HepG2 (cell line): ENCODE measurements around the gene FUT3. TPM values are rescaled to one million over a fixed set of nuclear protein-coding genes. Genes with fewer than 3 reads are reported as not detected.

Experiments used
- ATAC-seq: fragments of 200-7000 bp; cut with Tn5 transposase; 3 replicates; pipeline ENCODE4 v1.9.1; 2020; ENCODE audit warnings: mild to moderate bottlenecking, moderate library complexity
- BruUV-seq: library from RNA; stranded (reverse); fragments of 400-500 nt; replicated peaks from 2 replicates; lab custom pipeline; 2021; lab: Mats Ljungman, UMichigan
- CTCF ChIA-PET: fragments of 300-600 bp; formaldehyde crosslinking; extraction: SDS; loops from one replicate; lab custom pipeline; 2021; ENCODE audit warnings: low total read pairs, inconsistent platforms, low intra/inter-chr PET ratio; lab: Yijun Ruan, JAX
- POLR2A ChIA-PET: fragments of 350-600 bp; sonication (Branson Sonifier 250); formaldehyde crosslinking; loops from one replicate; lab custom pipeline; 2020; ENCODE audit warnings: antibody characterized with exemption, inconsistent platforms; lab: Yijun Ruan, JAX
- DNase-seq: peaks from one replicate; pipeline ENCODE4 v3.0.0-alpha.2; 2015; ENCODE audit warnings: low spot score
- FAIRE-seq: peaks from 3 replicates; lab custom pipeline; 2011; peaks lifted over from hg19 to GRCh38; lab: Jason Lieb, UNC
- H2AFZ ChIP-seq: one replicate; pipeline ENCODE4 v1.6.1; 2011; ENCODE audit warnings: low read length, inconsistent platforms
- H3K27ac ChIP-seq: fragments of 300-600 bp; 3 replicates; pipeline ENCODE4 v1.8.0; 2011; ENCODE audit warnings: mixed run types, mild to moderate bottlenecking, mixed read lengths, low read length, inconsistent platforms; ENCODE audit not compliant: insufficient read depth; ENCODE audit errors: extremely low read length
- H3K27me3 ChIP-seq, 2 experiments: fragments of 200-600 bp in 1 of 2; 2 replicates in 1 of 2; 3 replicates in 1 of 2; pipeline versions ENCODE4 v1.6.0 to v1.8.0; 2011; ENCODE audit warnings: low read length in 2 of 2, mild to moderate bottlenecking in 2 of 2, moderate library complexity in 2 of 2, inconsistent platforms in 1 of 2; ENCODE audit not compliant: insufficient read depth in 2 of 2, control insufficient read depth in 1 of 2
- H3K36me3 ChIP-seq, 2 experiments: fragments of 200-600 bp in 1 of 2; replicated peaks in 1 of 2; 2 replicates in 1 of 2; 3 replicates in 1 of 2; pipeline versions ENCODE4 v1.5.1 to v1.8.0; 2011; ENCODE audit warnings: low read length in 2 of 2, inconsistent platforms in 1 of 2; ENCODE audit not compliant: insufficient read depth in 2 of 2, control insufficient read depth in 1 of 2
- H3K4me1 ChIP-seq: 2 replicates; pipeline ENCODE4 v1.5.1; 2012; ENCODE audit warnings: low read length, inconsistent platforms; ENCODE audit not compliant: insufficient read depth
- H3K4me2 ChIP-seq: 2 replicates; pipeline ENCODE4 v1.6.0; 2011; ENCODE audit warnings: low read depth, low read length, inconsistent platforms
- H3K4me3 ChIP-seq, 3 experiments: fragments of 200-600 bp in 1 of 3; sonication (generic), shearing (Covaris generic) in 1 of 3; replicated peaks in 1 of 3; 2 replicates each; pipeline ENCODE4 v1.5.1; 2011 to 2016; ENCODE audit warnings: low read length in 3 of 3, inconsistent platforms in 2 of 3, low read depth in 2 of 3, mild to moderate bottlenecking in 2 of 3, control low read depth in 1 of 3, mixed read lengths in 1 of 3; ENCODE audit not compliant: insufficient read depth in 1 of 3
- H3K79me2 ChIP-seq: one replicate; pipeline ENCODE4 v1.6.1; 2011; ENCODE audit warnings: low read length, inconsistent platforms; ENCODE audit not compliant: insufficient read depth
- H3K9ac ChIP-seq: 2 replicates; pipeline ENCODE4 v1.6.0; 2011; ENCODE audit warnings: mild to moderate bottlenecking, low read depth, low read length, inconsistent platforms; ENCODE audit not compliant: insufficient read depth
- H3K9me3 ChIP-seq: 2 replicates; pipeline ENCODE4 v1.5.1; 2012; ENCODE audit warnings: mild to moderate bottlenecking, low read length
- H4K20me1 ChIP-seq: 2 replicates; pipeline ENCODE4 v1.6.0; 2011; ENCODE audit warnings: inconsistent platforms, mild to moderate bottlenecking, low read length, moderate library complexity; ENCODE audit not compliant: insufficient read depth
- ELF1 ChIP-seq: sonication (generic); formaldehyde crosslinking; IDR thresholded peaks from 2 replicates; pipeline ENCODE4 v1.4.0; 2020; ENCODE audit warnings: missing genetic modification reagents
- ETV5 ChIP-seq: IDR thresholded peaks from 2 replicates; pipeline ENCODE4 v1.6.1; 2018; ENCODE audit warnings: missing biosample characterization, missing genetic modification reagents, inconsistent platforms, borderline replicate concordance
- FOXC1 ChIP-seq: sonication (generic); formaldehyde crosslinking; IDR thresholded peaks from 2 replicates; pipeline ENCODE4 v1.8.0; 2022; ENCODE audit warnings: mild to moderate bottlenecking, missing genetic modification reagents, borderline replicate concordance
- KDM2A ChIP-seq: sonication (generic); formaldehyde crosslinking; IDR thresholded peaks from 2 replicates; pipeline ENCODE4 v1.4.0; 2020; ENCODE audit warnings: low read depth, missing genetic modification reagents, borderline replicate concordance
- KMT2B ChIP-seq: IDR thresholded peaks from 2 replicates; pipeline ENCODE4 v1.6.1; 2016; ENCODE audit warnings: missing genetic modification reagents, missing compliant biosample characterization
- PCBP1 ChIP-seq: fragments of 200-400 bp; formaldehyde crosslinking; IDR thresholded peaks from 2 replicates; pipeline ENCODE4 v1.6.1; 2017; ENCODE audit warnings: mild to moderate bottlenecking, low read depth, low read length, borderline replicate concordance
- ZMYM2 ChIP-seq: sonication (generic); formaldehyde crosslinking; IDR thresholded peaks from 2 replicates; pipeline ENCODE4 v1.8.0; 2022; ENCODE audit warnings: mild to moderate bottlenecking, missing genetic modification reagents
- ZNF333 ChIP-seq: sonication (generic); formaldehyde crosslinking; IDR thresholded peaks from 2 replicates; pipeline ENCODE4 v1.4.0; 2020; ENCODE audit warnings: mild to moderate bottlenecking, missing genetic modification reagents, borderline replicate concordance
- ZNF543 ChIP-seq: sonication (generic); formaldehyde crosslinking; IDR thresholded peaks from 2 replicates; pipeline ENCODE4 v1.4.0; 2020; ENCODE audit warnings: mild to moderate bottlenecking, missing genetic modification reagents
- WGBS: methylation state at CpG from one replicate; pipeline ENCODE4 v1.1.6; 2017; ENCODE audit warnings: low lambda C conversion rate; 5-methylcytosine and 5-hydroxymethylcytosine counted together
- in situ Hi-C: cut with HindIII; loops from 2 replicates; pipeline ENCODE4 v1.10.0; 2017; ENCODE audit warnings: low pct_unique_long_range_greater_than_20kb; ENCODE audit not compliant: extremely low pct_ligation_motif_present
- intact Hi-C: fragments of 100-400 bp; cut with micrococcal nuclease; formaldehyde crosslinking; loops from one replicate; pipeline ENCODE4 v1.10.0; 2022; ENCODE audit not compliant: unreplicated experiment
- polyA plus RNA-seq, 8 experiments: library from polyadenylated mRNA; depleted of rRNA in 3 of 8; stranded (reverse) in 7 of 8; unstranded in 1 of 8; fragments of >200 nt; fragmentation: Illumina TruSeq in 4 of 8; extraction: Trizol in 4 of 8; gene quantifications; 2 replicates each; pipeline versions ENCODE4 v1.2.1 to v1.2.3, GENCODE V29; 2011 to 2016; ENCODE audit warnings: low read depth in 4 of 8, missing spikeins in 1 of 8, mixed read lengths in 1 of 8; ENCODE audit not compliant: insufficient read depth in 1 of 8
- total RNA-seq, 5 experiments: library from RNA; depleted of rRNA; stranded (reverse); fragments of >200 nt; fragmentation: Illumina TruSeq; extraction: Trizol; gene quantifications; 2 replicates each; pipeline ENCODE4 v1.2.3, GENCODE V29; 2016; ENCODE audit warnings: low read depth in 1 of 5
- TF ChIP-seq, protein P1 (sequence below): sonication (generic); IDR thresholded peaks from 2 replicates; pipeline ENCODE4 v1.6.1; 2016; ENCODE audit warnings: low read depth, borderline replicate concordance
- TF ChIP-seq, protein P2 (sequence below): sonication (generic); formaldehyde crosslinking; IDR thresholded peaks from 2 replicates; pipeline ENCODE4 v1.9.0; 2022; ENCODE audit warnings: missing genetic modification reagents, mild to moderate bottlenecking, borderline replicate concordance
- TF ChIP-seq, protein P3 (sequence below): sonication (generic); formaldehyde crosslinking; IDR thresholded peaks from 2 replicates; pipeline ENCODE4 v1.8.1; 2023; ENCODE audit warnings: missing genetic modification reagents, inconsistent platforms, borderline replicate concordance
- TF ChIP-seq, protein P4 (sequence below): sonication (generic); formaldehyde crosslinking; IDR thresholded peaks from 2 replicates; pipeline ENCODE4 v1.4.0; 2020; ENCODE audit warnings: missing genetic modification reagents, mild to moderate bottlenecking, borderline replicate concordance
- TF ChIP-seq, protein P5 (sequence below): IDR thresholded peaks from 2 replicates; pipeline ENCODE4 v1.6.1; 2016; ENCODE audit warnings: mild to moderate bottlenecking, missing biosample characterization, missing genetic modification reagents

FUT3 gene
- total and polyA plus RNA-seq, 2 of the 13 experiments (the other 11 are each of a cell fraction or from before 2014, with no cell fraction given) = 0.53 to 1.1 TPM

DNA sequence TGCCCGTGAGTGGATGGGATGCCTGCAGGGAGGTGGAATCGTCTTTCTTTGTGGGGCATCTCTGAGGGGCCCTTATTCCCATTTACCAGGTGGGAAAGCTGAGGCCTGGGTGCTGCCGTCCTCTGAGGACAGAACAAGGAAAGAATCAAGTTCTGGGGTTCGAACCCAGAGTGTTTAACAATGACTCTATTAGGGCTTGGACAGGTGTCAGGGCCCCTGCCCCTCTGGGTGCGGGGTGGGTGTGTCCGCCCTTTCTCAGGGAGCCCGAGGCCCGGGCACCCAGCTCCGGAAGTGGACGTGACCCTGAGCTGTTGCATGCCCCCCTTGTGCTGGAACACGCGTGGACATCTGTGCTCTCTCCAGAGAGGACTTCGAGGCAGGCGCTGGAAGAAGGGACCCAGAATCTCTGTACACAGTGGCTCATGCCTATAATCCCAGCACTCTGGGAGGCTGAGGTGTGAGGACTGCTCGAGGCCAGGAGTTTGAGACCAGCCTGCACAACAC, 41.6 kb upstream of the FUT3 start:
- BruUV-seq = no TSS peak
- ChIA-PET CTCF (interaction anchor here (1.4 to 3.9 kb wide), 3 partner anchors 70 to 99 kb away, joined by 4 to 71 read pairs (median 5); partner anchors contain the start of gene NRTN), POLR2A (interaction anchor here (1.1 to 1.5 kb wide), 6 partner anchors 11 to 89 kb away, joined by 3 to 9 read pairs (median 6); partner anchors contain the start of gene FUT6)
- FAIRE-seq (no peak), ATAC-seq (no peak), DNase-seq (no peak)
- Histone ChIP-seq H3K4me1 (peaks cover 43% of the 10 kb centered on the region), H2AFZ (no peak overlapping the region), H4K20me1 (no peaks in the 10 kb centered on the region), H3K79me2 (peaks cover under 1% of the 10 kb centered on the region), H3K4me3 (no peak overlapping the region), H3K9me3 (no peaks in the 10 kb centered on the region), H3K9ac (no peak overlapping the region), H3K4me2 (no peak overlapping the region), H3K27ac (no peak overlapping the region), H3K27me3 (no peaks in the 10 kb centered on the region), H3K36me3 (peaks cover 7 to 28% of the 10 kb centered on the region in 2 experiments; a peak in 4 of 5 replicates)
- WGBS = 78% methylated on average over 10 of the region's 15 CpGs
- intact Hi-C loops = loop anchor here (1.0 kb wide), 2 partner anchors 67 to 89 kb away; no protein-coding TSS in a partner anchor
- in situ Hi-C loops = loop anchor here (5.0 kb wide), 2 partner anchors 56 to 86 kb away; partner anchors contain the start of genes FUT6 and NRTN
- TF ChIP-seq ZMYM2 (CRISPR knock-in tag) (0 out of 2 replicates have a peak, but pooled peaks have one; percentile 55), ETV5 (no peak), ZNF543 (CRISPR knock-in tag) (no peak), ZNF333 (CRISPR knock-in tag) (no peak), PCBP1 (no peak), FOXC1 (CRISPR knock-in tag) (0 out of 2 replicates have a peak, but pooled peaks have one; percentile 1), KMT2B (CRISPR knock-in tag) (0 out of 2 replicates have a peak, but pooled peaks have one; percentile 8), ELF1 (CRISPR knock-in tag) (no peak), KDM2A (CRISPR knock-in tag) (0 out of 2 replicates have a peak, but pooled peaks have one; percentile 10)
- TF ChIP-seq, protein P1, sequence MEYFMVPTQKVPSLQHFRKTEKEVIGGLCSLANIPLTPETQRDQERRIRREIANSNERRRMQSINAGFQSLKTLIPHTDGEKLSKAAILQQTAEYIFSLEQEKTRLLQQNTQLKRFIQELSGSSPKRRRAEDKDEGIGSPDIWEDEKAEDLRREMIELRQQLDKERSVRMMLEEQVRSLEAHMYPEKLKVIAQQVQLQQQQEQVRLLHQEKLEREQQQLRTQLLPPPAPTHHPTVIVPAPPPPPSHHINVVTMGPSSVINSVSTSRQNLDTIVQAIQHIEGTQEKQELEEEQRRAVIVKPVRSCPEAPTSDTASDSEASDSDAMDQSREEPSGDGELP = no peak
- TF ChIP-seq, protein P2, sequence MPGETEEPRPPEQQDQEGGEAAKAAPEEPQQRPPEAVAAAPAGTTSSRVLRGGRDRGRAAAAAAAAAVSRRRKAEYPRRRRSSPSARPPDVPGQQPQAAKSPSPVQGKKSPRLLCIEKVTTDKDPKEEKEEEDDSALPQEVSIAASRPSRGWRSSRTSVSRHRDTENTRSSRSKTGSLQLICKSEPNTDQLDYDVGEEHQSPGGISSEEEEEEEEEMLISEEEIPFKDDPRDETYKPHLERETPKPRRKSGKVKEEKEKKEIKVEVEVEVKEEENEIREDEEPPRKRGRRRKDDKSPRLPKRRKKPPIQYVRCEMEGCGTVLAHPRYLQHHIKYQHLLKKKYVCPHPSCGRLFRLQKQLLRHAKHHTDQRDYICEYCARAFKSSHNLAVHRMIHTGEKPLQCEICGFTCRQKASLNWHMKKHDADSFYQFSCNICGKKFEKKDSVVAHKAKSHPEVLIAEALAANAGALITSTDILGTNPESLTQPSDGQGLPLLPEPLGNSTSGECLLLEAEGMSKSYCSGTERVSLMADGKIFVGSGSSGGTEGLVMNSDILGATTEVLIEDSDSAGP (CRISPR knock-in tag) = no peak; the same call in 1 of the 2 replicates
- TF ChIP-seq, protein P3, sequence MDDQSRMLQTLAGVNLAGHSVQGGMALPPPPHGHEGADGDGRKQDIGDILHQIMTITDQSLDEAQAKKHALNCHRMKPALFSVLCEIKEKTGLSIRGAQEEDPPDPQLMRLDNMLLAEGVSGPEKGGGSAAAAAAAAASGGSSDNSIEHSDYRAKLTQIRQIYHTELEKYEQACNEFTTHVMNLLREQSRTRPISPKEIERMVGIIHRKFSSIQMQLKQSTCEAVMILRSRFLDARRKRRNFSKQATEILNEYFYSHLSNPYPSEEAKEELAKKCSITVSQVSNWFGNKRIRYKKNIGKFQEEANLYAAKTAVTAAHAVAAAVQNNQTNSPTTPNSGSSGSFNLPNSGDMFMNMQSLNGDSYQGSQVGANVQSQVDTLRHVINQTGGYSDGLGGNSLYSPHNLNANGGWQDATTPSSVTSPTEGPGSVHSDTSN (CRISPR knock-in tag) = no peak
- TF ChIP-seq, protein P4, sequence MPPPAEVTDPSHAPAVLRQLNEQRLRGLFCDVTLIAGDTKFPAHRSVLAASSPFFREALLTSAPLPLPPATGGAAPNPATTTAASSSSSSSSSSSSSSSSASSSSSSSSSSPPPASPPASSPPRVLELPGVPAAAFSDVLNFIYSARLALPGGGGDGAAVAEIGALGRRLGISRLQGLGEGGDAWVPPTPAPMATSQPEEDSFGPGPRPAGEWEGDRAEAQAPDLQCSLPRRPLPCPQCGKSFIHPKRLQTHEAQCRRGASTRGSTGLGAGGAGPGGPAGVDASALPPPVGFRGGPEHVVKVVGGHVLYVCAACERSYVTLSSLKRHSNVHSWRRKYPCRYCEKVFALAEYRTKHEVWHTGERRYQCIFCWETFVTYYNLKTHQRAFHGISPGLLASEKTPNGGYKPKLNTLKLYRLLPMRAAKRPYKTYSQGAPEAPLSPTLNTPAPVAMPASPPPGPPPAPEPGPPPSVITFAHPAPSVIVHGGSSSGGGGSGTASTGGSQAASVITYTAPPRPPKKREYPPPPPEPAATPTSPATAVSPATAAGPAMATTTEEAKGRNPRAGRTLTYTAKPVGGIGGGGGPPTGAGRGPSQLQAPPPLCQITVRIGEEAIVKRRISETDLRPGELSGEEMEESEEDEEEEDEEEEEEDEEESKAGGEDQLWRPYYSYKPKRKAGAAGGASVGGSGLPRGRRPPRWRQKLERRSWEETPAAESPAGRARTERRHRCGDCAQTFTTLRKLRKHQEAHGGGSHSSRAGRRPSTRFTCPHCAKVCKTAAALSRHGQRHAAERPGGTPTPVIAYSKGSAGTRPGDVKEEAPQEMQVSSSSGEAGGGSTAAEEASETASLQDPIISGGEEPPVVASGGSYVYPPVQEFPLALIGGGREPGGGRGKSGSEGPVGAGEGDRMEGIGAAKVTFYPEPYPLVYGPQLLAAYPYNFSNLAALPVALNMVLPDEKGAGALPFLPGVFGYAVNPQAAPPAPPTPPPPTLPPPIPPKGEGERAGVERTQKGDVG (CRISPR knock-in tag) = no peak
- TF ChIP-seq, protein P5, sequence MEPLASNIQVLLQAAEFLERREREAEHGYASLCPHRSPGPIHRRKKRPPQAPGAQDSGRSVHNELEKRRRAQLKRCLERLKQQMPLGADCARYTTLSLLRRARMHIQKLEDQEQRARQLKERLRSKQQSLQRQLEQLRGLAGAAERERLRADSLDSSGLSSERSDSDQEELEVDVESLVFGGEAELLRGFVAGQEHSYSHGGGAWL (CRISPR knock-in tag) = 0 out of 2 replicates have a peak, but pooled peaks have one; percentile 30
